ENCODE results near the gene SELENOI.

GRCh38 chr2:26432363-26432762, 86.4 kb downstream of the SELENOI start:
- TF ChIP-seq CTCF (IDR thresholded peaks at IDR 0.05) (no peak), POLR2A (IDR thresholded peaks at IDR 0.05) (no peak)
